HG03442 (cell line): Measurements from ENCODE around the gene PPM1K.
A peak's percentile ranks its signal among the peaks of the same experiment; 100 is the strongest.
"Not testable (repeated sequence)": the region's sequence is repeated elsewhere in the genome, so short reads cannot be mapped to it uniquely, and the experiment has no call there.

Source experiments
- ATAC-seq: cut with Tn5 transposase; IDR thresholded peaks from one replicate; pipeline ENCODE4 v1.9.1; 2021; ENCODE audit warnings: mild to moderate bottlenecking, moderate library complexity; ENCODE audit not compliant: unreplicated experiment

Gene PPM1K

DNA sequence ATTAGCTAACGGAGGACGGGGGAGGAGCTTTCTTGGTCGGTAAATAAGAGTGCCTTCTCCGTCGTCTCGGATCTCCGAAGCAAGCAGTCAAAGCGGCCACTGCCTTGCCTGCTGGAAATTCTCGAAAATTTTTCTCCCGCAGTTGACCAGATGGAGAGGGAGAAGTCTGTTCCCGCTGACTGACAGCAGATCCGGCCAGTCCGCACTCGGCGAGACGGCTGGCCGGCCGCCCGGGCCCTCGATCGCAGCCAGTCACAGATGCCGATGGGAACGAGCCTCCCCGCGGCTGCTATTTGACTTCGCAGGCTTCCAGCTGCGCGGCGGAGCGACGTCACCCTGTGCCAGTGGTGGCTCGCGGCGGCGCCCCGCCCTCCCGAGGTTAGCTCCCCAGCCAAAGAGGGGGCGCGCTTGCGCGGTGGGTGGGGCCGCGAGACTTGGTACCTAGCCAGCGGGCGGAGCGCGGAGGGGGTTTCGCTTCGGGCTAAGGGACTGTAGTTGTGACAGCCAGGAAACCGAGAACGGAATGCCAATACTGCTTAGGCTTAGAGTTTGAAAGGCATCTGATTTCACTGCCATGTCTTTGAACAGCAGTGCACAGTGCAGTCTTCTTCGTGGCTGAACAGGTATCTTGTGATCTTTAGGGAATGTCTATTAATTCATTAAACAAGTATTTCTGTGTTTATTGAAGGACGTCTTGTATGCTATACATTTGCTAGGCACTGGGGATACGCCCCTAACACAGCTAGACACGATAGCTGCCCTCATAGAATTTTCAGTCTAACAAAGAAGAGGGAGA, at the start of gene PPM1K:
Gene PPM1K (minus strand): TSS at position 123 of the 796 bp plus-strand sequence. CDS start 5,978 bp downstream, outside the sequence.
- peak; percentile 84 for ATAC-seq

- ATAC-seq: no peak
Observed at GRCh38 chr4:88333741-88334405, 49.5 kb upstream of the PPM1K start.

DNA sequence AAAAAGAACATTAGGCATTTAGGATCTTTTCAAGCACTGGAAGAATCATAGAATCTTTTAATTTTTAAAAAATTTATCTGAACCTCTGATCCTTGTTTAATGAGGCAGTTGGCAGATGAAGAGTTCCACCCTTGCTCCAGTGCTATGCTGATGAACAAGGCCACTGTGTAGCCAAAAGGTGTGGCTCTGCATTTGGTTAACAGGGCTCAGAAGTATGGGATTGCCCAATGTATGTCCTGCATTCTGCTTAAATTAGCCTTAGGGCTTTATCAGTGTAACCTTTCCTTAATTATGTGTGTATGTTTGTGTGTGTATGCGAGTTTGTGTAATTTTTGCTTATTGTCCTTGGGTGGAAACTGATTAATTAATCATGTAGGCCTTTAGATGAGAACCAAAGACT, 43.3 kb upstream of the PPM1K start:
- ATAC-seq: no peak

- peak; percentile 98 for ATAC-seq
Observed at GRCh38 chr4:88320780-88321373, 36.5 kb upstream of the PPM1K start.

- ATAC-seq: peak; percentile 41
Observed at GRCh38 chr4:88320224-88320779, 35.9 kb upstream of the PPM1K start.

DNA sequence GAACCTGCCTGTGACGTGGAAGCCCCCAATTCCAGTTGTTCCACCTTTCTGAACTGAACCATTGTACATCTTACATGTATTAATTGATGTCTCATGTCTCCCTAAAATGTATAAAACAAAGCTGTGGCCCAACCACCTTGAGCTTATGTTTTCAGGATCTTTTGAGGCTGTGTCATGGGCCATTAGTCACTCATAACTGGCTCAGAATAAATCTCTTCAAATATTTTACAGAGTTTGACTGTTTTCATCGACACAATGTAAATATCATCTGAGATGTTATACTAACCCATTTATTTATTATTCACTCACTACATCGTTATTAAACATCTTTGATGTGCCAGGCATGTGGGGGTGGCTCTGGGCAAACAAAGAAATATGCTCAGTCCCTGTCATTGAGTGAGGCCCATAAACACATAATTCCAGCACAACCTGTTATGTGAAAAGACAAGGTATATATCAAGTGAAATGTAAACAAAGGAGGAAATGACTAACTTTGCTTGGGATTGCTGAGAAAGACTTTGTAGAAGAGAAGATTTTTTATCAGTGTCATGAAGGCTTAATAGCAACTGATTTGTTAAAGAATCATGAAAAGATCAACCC, 34.5 kb upstream of the PPM1K start:
- ATAC-seq: no peak

GRCh38 chr4:88315460-88316017, 31.2 kb upstream of the PPM1K start:
- no peak for ATAC-seq

DNA sequence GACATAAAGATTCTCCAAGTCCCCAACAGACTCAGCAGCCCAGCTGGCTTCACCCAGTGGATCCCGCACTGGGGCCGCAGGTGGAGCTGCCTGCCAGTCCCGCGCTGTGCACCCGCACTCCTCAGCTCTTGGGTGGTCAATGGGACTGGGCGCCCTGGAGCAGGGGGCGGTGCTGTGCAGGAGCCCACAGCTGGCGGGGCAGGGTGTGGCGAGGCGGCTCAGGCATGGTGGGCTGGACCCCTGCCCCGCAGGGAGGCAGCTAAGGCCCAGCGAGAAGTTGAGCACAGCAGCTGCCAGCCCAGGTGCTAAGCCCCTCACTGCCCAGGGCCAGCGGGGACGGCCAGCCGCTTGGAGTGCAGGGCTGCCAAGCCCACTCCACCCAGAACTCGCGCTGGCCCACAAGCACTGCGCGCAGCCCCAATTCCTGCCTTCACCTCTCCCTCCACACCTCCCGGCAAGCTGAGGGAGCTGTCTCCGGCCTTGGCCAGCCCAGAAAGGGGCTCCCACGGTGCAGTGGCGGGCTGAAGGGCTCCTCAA, 28.8 kb upstream of the PPM1K start:
- not testable (repeated sequence) for ATAC-seq

DNA sequence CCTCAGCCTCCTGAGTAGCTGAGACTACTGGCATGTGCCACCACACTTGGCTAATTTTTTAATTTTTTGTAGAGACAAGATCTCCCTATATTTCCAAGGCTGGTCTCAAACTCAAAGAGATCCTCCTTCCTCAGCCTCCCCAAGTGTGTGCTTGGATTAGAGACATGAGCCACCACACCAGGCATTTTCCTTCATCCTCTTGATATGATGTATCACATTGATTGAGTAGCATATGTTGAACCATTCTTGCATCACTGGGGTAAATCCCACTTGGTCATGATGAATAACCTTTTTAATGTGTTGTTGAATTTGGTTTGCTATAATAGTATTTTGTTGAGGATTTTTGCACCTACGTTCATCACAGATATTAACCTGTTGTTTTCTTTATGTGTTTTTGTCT, 24.2 kb upstream of the PPM1K start:
- ATAC-seq: no peak

DNA sequence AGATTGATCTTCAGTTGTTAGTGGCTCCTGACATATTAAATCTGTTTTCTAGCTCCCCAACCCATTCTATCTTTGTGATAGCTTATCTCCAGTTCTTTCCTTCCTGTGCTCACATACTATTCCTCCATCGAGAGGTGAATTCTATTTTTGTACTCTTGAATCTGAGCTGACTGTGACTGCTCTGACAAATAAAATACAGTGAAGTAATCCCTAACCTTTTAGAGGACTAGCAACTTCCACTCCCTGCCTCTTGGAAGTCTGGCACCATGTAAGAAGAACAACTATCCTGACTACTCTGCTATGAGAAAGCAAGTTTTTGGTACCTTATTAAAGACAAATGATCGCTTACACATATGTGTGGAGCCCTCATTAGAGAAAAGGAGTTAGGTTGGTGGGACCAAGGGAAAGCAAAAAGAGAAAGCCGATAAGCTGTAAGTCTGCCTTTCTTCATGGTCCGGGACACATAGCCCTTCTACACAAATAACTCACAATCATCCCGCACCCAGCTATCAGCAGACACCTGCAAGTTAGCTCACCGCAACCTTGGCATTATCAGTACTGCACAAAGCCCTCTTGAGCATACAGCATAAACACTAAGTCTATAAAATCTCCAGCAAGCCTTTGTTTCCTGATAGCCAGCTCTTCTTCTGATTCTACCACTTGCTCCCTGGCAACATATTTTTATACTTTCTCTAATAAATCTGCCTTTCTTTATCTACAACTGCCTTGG, 13.5 kb upstream of the PPM1K start:
- ATAC-seq: no peak

DNA sequence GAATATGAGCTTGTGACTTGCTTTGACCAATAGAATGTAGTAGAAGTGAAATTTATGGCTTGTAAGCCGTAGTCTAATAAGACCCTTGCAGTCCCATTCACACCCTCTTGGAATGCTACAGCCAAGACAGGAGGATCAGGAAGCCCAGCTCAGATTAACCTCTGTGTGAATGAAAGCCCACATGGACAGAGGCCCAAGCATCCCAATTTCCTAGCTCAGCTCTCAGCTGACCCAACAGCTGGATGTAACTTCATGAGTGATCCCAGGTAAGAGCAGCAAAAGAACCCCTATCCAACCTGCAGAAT, 12.8 kb upstream of the PPM1K start:
- ATAC-seq: no peak

- ATAC-seq: no peak
Observed at GRCh38 chr4:88296413-88297211, 12.3 kb upstream of the PPM1K start.

DNA sequence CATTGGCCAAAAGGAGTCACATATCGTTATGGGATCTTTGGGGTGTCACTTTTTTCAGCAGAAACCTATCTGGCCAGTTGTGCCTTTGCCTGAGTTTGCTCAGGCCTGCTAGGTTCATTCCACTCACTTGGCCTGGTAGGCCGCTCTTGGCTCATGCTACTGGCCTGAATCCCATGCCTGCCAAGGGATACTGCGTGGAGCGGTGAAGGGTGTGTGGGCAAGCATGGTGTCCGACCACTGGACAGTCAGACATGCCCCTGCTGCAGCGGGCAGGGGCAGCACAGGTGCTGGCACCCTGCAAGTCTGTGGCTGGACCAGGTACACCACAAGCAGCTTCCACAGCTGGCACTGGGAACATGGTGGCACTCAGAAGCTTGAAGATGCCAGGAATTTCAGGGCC, 11.3 kb upstream of the PPM1K start:
- ATAC-seq: no peak

- ATAC-seq: no peak
Observed at GRCh38 chr4:88291003-88291402, 6.6 kb upstream of the PPM1K start.

- ATAC-seq: no peak
Observed at GRCh38 chr4:88286897-88287296, 2.5 kb upstream of the PPM1K start.

- ATAC-seq: no peak
Observed at GRCh38 chr4:88285235-88285653, 883 bp upstream of the PPM1K start.

GRCh38 chr4:88283661-88284438, 511 bp downstream of the PPM1K start:
- ATAC-seq: peak; percentile 22

- no peak for ATAC-seq
Observed at GRCh38 chr4:88280228-88280795, 4.0 kb downstream of the PPM1K start.
